Measurements from ENCODE around the gene SNX9.

DNA sequence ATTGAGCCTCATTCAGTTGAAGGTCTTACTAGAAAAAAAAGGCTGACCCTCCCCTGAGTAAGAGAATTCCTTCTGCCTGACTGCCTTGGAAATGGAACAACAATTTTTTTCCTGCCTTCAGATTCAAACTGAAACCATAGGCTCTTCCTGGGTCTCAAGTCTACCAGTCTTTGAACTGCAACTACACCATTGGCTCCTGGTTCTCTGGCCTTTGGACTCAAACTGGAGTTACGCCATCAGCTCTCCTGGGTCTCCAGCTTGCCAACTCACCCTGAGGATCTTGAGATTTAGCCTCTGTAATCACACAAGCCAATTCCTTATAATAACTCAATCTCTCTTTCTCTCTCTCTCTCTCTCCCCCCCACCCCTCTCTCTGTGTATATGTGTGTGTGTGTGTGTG lies 36.0 kb upstream of the SNX9 start:
- TF ChIP-seq, protein P1, sequence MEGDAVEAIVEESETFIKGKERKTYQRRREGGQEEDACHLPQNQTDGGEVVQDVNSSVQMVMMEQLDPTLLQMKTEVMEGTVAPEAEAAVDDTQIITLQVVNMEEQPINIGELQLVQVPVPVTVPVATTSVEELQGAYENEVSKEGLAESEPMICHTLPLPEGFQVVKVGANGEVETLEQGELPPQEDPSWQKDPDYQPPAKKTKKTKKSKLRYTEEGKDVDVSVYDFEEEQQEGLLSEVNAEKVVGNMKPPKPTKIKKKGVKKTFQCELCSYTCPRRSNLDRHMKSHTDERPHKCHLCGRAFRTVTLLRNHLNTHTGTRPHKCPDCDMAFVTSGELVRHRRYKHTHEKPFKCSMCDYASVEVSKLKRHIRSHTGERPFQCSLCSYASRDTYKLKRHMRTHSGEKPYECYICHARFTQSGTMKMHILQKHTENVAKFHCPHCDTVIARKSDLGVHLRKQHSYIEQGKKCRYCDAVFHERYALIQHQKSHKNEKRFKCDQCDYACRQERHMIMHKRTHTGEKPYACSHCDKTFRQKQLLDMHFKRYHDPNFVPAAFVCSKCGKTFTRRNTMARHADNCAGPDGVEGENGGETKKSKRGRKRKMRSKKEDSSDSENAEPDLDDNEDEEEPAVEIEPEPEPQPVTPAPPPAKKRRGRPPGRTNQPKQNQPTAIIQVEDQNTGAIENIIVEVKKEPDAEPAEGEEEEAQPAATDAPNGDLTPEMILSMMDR (IDR thresholded peaks at IDR 0.05; ENCODE audit: low read length), result no peak
- TF ChIP-seq EZH2 (IDR thresholded peaks at IDR 0.05; ENCODE audit: borderline replicate concordance, low read length), result no peak
